ENCODE results near the gene FNBP1.

DNA sequence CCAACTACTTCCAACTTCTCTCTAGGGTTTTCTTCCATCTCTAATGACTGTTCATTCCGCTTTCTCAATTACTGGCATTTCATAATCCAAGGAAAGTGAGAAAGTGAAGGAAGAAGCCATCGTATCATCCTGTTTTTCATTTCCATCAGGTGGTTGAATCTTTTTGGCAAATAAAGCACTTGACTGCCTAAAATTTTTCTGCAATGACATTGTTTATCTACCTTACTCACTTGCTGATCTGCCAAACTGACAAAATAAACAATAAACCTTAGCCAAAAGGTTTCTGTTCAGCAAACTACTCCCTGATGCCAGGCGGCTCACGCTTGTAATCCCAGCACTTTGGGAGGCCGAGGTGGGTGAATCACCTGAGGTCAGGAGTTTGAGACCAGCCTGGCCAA lies 18.4 kb downstream of the FNBP1 start:
- TF ChIP-seq CTCF (IDR thresholded peaks at IDR 0.05) (no peak), EZH2 (IDR thresholded peaks at IDR 0.05) (no peak), EZH2phosphoT487 (IDR thresholded peaks at IDR 0.05) (no peak)
